Hematopoietic multipotent progenitor cell treated with erythropoietin and hydrocortisone succinate and interleukin-3 and kit ligand, for 15 days (in vitro differentiated cells): ENCODE measurements around the gene HOXB1.
"Not testable (repeated sequence)": the region's sequence is repeated elsewhere in the genome, so short reads cannot be mapped to it uniquely, and the experiment has no call there.

Experiments used
- DNase-seq: peaks from one replicate; pipeline ENCODE4 v3.0.0-alpha.2; 2015; ENCODE audit warnings: low spot score

The HOXB1 gene

GRCh38 chr17:48519427-48519826 is 11.4 kb downstream of the HOXB1 start:
- DNase-seq = no peak

DNA sequence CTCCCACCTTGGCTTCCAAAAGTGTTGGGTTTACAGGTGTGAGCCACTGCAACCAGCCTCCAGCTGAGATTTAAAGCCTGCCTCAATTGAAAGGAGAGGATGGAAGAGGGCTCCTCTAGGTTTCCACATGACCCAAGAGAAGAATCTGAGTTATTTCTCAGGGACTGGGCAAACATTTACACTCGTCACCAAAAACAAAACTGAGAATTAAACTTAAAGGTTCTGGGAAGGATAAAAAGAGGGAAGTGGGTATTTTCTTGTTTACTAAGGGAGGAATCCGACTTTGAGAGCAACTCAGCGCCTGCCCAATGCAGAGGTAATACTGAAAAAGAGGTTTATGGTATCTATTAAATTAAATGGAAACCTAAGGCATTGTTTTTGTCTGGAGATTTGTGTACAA is 13.3 kb downstream of the HOXB1 start:
- no peak for DNase-seq

DNA sequence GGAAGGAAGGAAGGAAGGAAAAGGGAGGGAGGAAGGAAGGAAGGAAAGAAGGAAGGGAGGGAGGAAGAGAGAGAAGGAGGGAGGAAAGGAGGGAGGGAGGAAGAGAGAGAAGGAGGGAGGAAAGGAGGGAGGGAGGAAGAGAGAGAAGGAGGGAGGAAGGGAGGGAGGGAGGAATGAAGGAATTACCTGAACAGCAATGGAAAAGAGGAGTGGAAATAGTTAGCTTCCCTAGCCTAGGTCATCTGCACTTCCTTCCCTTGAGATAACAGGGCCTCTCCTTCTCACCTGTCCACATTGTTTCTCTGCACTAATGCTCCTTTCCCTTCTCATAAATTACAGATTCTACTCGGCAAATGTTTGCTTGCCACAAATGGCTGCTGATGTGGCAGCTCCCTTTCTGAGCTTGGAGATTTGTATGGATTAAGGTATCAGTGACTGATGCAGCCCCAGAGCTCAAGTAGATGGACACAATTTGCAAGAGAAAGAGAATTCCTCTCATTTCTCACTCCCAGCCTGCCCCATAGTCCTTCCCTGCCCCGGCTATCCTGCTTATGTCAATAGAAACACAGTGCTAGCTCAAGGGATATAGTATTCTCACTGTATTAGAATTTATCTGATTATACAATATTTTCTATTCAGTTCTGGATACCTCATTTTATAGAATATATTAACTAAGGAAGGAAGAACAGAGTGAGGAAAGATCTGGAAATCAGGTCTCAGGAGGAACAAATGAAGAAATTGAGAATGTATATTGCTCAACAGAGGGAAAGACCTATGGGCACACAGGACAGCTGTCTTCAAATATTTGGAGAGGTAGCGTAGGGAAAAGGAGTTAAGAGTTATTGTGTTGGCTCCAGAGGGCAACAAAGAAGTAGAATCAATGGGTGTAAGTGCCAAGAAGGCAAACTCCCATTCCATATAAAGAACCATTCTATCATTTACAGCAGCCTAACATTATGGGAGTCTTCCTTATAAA is 14.6 kb downstream of the HOXB1 start:
- no peak for DNase-seq

GRCh38 chr17:48514477-48514876 is 16.3 kb downstream of the HOXB1 start:
- DNase-seq = no peak

DNA sequence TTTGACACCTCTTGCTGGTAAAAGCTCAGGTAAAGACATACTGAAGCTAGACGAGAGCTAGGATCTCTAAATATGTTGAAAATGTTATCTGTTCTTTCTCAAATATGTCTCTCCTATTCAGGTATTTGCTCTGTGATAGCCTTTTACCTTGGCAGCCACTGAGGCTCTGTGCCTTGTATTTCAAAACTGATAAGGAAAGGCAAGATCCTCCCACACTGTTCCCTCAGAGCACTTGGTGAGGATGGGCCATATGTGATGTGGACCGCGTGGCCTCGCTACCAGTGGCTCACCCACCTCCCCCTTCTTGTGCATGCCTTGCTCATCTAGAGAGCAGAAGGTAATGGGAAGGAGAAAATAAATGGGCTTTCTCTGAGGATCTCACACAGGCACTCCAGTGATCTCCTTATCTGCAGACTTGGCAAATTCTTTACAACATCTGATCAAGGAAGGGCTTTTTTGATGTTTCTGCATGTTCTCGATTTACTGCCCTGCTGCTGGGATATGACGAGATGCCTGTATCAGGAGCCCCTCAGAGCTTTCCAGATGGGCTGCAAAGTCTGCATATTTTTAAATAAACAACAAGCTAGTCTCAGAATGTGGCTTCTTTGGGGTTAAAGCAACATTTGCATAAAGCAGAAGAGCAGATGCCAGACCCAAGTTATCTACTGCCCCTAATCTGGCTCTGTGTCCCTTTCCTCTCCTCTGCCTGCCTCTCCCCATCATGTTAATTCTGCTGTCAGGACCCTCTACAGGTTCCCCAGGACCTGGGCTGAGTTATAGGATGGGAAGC is 16.9 kb downstream of the HOXB1 start:
- no peak for DNase-seq

DNA sequence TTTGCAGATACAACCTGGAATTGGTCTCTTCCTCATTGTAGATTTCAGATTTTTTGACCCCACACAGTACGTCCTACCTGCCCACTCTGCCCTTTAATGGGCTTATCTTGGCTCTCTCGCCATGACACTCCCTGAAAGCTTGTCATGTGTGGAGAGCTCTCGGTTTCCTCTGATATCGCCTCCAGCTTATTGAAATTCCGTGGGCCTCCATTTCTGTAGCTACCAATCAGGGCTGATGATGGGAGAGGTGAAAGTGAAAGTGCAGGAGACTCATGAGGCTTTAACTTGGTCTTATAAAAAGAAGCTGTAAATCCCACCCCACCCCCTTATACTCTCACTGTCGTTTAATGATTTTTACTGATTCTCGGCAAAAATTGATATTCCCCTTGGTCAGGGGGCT is 17.7 kb downstream of the HOXB1 start:
- DNase-seq = no peak

DNA sequence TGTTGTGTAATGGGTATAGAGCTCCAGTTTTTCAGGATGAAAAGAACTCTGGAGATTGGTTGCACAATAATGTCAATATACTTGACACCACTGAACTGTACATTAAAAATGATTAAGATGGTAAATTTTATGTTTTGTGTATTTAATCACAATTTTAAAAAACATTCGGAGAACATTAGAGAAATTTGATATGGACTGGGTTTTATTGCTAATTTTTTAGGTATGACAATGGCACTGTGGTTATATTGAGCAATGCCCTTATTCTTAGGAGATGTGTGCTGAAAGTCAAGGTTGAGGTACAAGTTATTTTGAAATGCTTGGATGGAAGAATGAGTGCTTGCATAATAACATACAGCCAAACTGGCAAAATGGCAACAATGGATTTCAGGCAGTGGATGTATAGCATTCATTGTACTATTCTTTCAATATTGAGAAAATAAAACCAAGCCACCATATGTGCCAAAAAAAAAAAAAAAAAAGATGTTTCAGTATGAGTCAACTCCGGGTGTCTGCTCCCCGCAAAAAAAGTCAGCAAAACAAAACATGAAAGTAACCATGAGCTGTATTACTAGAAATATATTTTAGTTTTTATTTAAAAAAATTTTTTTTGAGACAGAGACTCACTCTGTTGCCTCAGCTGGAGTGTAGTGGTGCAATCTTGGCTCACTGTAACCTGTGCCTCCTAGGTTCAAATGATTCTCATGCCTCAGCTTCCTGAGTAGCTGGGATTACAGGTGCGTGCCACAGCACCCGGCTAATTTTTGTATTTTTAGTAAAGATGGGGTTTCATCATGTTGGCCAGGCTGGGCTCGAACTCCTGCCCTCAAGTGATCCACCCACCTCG is 19.8 kb downstream of the HOXB1 start:
- no peak for DNase-seq

- no peak for DNase-seq
Measured at GRCh38 chr17:48510381-48510760, 20.4 kb downstream of the HOXB1 start.

DNA sequence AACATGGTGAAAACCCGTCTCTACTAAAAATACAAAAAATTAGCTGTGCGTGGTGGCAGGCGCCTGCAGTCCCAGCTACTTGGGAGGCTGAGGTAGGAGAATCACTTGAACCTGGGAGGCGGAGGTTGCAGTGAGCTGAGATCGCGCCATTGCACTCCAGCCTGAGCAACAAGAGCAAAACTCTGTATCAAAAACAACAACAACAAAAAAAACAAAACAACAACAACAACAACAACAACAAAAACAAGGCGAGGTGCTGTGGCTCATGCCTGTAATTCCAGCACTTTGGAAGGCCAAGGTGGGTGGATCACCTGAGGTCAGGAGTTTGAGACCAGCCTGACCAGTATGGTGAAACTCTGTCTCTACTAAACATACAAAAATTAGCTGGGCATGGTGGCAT is 21.1 kb downstream of the HOXB1 start:
- DNase-seq = not testable (repeated sequence)

DNA sequence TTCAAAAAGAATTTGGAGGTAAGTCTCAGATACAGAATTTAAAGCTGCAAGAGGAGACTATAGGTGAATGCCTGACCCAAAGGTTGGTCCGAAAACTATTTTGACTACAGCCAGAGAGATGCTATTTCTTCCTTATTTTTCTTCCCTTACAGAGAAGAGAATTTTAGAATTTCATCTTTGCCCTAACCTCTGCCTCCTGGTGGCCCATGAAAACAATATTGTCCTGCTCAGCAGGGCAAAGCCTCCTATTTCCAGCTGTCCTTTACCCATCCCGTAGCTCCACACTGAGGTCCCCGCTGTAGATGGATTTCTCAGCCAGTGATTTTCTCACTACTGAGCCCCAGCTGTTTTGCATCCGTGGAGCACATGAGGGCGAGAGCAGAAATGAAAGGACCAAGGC is 24.6 kb downstream of the HOXB1 start:
- DNase-seq = no peak

DNA sequence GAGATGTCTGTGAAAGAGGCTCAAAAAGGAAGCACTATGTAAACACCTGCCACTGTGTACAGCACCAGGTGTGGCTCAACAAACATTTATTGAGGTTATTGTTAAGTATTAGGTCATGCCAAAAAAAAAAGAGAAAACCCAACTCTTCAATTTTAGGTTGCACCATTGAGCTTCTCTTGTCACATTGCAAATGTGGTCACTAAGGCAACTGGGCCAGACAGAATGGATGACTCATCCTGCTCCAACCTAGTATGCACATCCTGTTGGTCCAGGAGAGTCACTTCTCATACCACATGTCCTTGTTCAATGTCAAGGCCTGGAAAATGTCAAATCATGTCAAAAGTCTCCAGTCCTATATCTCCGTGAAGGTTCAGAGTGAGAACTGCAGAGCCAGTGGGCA is 25.0 kb downstream of the HOXB1 start:
- no peak for DNase-seq

DNA sequence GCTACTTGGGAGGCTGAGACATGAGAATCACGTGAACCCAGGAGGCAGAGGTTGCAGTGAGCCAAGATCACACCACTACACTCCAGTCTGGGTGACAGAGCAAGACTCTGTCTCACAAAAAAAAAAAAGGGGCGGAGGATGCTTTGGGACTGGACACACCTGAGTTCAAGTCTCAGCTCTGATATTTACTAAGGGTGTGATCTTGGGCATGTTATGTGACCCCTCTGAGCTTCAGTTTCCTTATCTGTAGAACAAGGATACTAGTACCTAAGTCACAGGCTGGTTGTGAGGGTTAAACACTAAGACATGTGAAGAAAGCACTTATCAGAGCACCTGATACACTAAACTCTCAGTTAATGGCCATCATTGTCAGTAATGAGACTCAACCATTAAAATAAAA is 25.9 kb downstream of the HOXB1 start:
- no peak for DNase-seq

GRCh38 chr17:48503747-48504146 is 27.1 kb downstream of the HOXB1 start:
- DNase-seq = no peak

DNA sequence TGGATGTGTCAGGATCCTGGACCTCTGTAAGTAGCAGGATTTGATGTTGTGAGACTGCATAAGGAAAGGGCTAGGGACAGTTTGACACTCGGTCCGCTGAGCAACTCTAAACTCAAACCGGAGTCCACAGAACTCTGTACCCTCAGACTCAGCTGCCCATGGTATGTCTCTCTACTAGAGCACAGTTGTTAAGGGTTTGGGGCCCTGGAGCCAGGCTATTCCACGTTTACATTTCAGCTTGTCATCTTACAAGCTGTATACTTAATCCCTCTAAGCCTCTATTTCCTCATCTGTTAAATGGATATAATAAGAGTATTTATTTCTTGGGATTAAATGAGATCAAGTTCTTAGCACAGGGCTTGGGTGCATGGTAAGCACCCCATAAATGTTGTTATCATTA is 27.9 kb downstream of the HOXB1 start:
- no peak for DNase-seq

DNA sequence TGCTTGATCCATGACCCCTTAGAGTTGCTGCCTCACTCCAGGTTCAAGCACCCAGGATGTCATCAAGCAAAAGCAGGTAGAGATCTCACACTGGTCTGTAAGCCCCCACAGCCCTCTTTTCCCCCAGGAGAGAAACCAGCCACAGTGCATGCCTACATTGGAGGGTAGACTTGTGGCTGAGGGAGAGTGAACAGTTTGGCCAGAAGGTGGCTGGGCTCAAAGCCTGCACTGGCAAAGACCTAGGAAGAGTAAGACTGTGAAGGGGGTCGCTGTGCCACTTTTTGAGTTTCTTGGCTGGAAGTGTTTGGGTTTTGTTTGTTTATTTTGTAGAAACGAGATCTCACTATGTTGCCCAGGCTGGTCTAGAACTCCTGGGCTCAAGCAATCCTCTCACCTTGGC is 28.5 kb downstream of the HOXB1 start:
- no peak for DNase-seq

- no peak for DNase-seq
Measured at GRCh38 chr17:48500435-48501426, 30.1 kb downstream of the HOXB1 start.

GRCh38 chr17:48499735-48500434 is 30.9 kb downstream of the HOXB1 start:
- DNase-seq = no peak

- DNase-seq = no peak
Measured at GRCh38 chr17:48499248-48499647, 31.6 kb downstream of the HOXB1 start.

DNA sequence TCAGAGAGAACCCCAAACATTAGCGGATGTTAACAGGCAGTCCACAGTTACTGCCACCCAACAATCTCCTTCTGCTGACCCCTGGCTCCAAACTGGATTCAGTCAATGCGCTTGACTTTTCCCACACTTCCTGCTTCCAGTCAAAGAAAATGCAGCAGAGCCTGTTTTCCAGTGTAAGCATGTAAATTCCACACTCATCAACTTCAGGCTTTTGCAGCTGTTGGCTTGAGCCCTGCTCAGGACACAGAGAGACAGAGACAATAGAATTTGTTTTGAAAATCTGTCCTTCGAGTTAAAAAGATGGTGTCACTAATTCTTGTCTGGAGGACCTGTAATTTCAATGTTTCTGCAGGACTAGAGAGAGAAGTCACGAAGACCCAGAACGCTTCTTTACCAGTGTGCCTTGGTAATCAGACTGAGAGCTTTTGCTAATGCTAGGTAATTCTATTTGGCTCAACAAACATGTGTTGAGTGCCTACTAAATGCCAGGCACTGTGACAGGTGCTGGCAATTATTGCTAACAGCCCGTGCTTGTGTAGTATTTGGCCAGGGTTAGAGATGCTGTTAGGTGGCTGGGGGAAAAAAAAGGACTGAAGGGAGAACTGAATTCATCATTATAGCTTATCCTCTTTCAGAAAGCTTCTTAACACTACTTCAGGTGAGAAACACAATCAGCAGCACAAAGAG is 32.5 kb downstream of the HOXB1 start:
- no peak for DNase-seq

- DNase-seq = no peak
Measured at GRCh38 chr17:48497103-48497502, 33.7 kb downstream of the HOXB1 start.
